ENCODE data around the gene SYNJ2BP. TPM values are rescaled to one million over a fixed set of nuclear protein-coding genes. Genes with fewer than 3 reads are reported as not detected.

Gene SYNJ2BP
- total RNA-seq, 2 donors from 2014 or later = 19.3 to 37.2 TPM

DNA sequence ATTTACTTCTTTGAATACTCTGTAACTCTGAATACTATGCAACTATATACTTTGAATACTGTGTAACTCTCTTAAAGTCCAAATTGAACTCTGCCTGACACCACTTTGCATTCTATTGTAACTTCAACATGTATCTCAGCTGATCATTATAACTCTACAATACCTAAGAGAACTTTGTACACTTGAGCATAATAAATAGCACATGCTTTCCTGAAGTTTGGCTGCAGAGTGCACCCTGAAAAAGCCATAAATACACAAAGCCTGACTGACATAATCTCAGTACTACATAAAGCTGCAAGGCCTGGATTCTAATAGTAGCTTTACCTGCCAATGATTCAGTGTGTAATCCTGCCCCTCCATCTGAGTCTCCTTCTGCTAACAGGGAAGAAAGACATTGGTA is 36.1 kb downstream of the SYNJ2BP start:
- Histone ChIP-seq H3K36me3 (peaks cover 20% of the 10 kb centered on the region), H3K27me3 (no peaks in the 10 kb centered on the region), H3K4me3 (no peak overlapping the region), H3K9me3 (no peaks in the 10 kb centered on the region), H3K27ac (no peak overlapping the region), H3K4me1 (no peaks in the 10 kb centered on the region)
- DNase-seq (ENCODE audit: low spot score) = no peak
- TF ChIP-seq, protein P1, sequence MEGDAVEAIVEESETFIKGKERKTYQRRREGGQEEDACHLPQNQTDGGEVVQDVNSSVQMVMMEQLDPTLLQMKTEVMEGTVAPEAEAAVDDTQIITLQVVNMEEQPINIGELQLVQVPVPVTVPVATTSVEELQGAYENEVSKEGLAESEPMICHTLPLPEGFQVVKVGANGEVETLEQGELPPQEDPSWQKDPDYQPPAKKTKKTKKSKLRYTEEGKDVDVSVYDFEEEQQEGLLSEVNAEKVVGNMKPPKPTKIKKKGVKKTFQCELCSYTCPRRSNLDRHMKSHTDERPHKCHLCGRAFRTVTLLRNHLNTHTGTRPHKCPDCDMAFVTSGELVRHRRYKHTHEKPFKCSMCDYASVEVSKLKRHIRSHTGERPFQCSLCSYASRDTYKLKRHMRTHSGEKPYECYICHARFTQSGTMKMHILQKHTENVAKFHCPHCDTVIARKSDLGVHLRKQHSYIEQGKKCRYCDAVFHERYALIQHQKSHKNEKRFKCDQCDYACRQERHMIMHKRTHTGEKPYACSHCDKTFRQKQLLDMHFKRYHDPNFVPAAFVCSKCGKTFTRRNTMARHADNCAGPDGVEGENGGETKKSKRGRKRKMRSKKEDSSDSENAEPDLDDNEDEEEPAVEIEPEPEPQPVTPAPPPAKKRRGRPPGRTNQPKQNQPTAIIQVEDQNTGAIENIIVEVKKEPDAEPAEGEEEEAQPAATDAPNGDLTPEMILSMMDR (IDR thresholded peaks at IDR 0.05) = no peak

DNA sequence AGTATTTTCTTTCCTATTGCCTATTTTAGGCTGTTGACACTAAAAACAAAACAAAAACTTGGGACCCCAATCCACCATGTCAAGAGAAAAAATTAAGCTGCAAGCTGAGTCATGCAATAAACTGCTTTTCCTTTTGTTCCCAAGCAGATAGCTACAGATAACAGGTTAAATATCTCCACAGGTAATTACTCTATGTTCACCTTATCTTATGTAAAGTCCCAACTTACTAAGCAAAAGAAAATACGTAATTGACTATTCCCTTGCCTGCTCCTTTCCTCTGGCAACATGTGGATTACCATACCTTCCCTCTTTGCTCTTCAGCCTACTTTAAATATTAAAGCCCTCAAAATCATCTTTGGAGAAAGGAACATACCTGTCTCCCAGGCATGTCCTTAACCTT is 38.2 kb downstream of the SYNJ2BP start:
- Histone ChIP-seq H3K27ac (no peak overlapping the region), H3K4me1 (no peaks in the 10 kb centered on the region), H3K36me3 (peaks cover 27% of the 10 kb centered on the region), H3K27me3 (no peaks in the 10 kb centered on the region), H3K4me3 (no peak overlapping the region), H3K9me3 (no peaks in the 10 kb centered on the region)
- no peak for DNase-seq (ENCODE audit: low spot score)
- TF ChIP-seq, protein P1 (IDR thresholded peaks at IDR 0.05) = no peak

Other genes with a start within 250 kb of the SYNJ2BP start
- 1 to 10 TPM; 1.3 to 1.4 TPM for gene SLC8A3, start 228.1 kb downstream of the SYNJ2BP start, total RNA-seq
- 10 to 100 TPM; 19.5 to 22.4 TPM for gene COX16, start 57.4 kb downstream of the SYNJ2BP start, total RNA-seq
- under 1 TPM; 0.35 to 0.41 TPM for gene ADAM21, start 35.1 kb upstream of the SYNJ2BP start, total RNA-seq
- under 1 TPM; 0.43 to 0.59 TPM for gene ADAM20, start 117.9 kb upstream of the SYNJ2BP start, total RNA-seq
- gene MED6, start 183.6 kb upstream of the SYNJ2BP start, total RNA-seq = 10 to 100 TPM; 12.1 to 17.9 TPM
- gene TTC9, start 224.8 kb upstream of the SYNJ2BP start, total RNA-seq = 1 to 10 TPM; 2.2 to 5.3 TPM

Data from right atrium auricular region (tissue), 2 donors.